ENCODE measurements around the gene CYP27B1. TPM values are rescaled to one million over a fixed set of nuclear protein-coding genes. Genes with fewer than 3 reads are reported as not detected.

Gene CYP27B1
- total and polyA plus RNA-seq, 2 donors (not counting 3 experiments of a cell fraction or from before 2014, with no cell fraction given): 0.62 to 2.7 TPM

GRCh38 chr12:57741413-57741789 is 25.5 kb downstream of the CYP27B1 start:
- POLR2A ChIA-PET: no interaction called here
- no peak for FAIRE-seq

More at GRCh38 chr12:57741413-57741789, 25.5 kb downstream of the CYP27B1 start:
- Histone ChIP-seq H4K20me1 (replicated peaks; ENCODE audit: control insufficient read depth, extremely low read depth, insufficient read depth, low read length) (no peaks in the 10 kb centered on the region), H3K4me3 (replicated peaks in 1 of 3; ENCODE audit: insufficient read depth in 1 of 3, low read depth in 1 of 3, low read length in 3 of 3) (no peak overlapping the region), H3K36me3 (ENCODE audit: control insufficient read depth in 2 of 2, extremely low read depth in 1 of 2, insufficient read depth in 2 of 2, low read length in 2 of 2) (no peaks in the 10 kb centered on the region), H2AFZ (ENCODE audit: low read depth, low read length) (no peak overlapping the region), H3K4me2 (ENCODE audit: insufficient read depth, low read length) (no peak overlapping the region), H3K9me3 (replicated peaks; ENCODE audit: control insufficient read depth, insufficient read depth, low read length) (no peaks in the 10 kb centered on the region), H3K9ac (replicated peaks; ENCODE audit: extremely low read depth, insufficient read depth, low read length) (no peak overlapping the region), H3K79me2 (ENCODE audit: control insufficient read depth, insufficient read depth, low read length) (no peaks in the 10 kb centered on the region), H3K9me1 (replicated peaks; ENCODE audit: control insufficient read depth, extremely low read depth, insufficient read depth, low read length) (no peaks in the 10 kb centered on the region), H3K27me3 (ENCODE audit: control insufficient read depth in 2 of 2, insufficient read depth in 2 of 2, low read length in 2 of 2) (peaks cover 39 to 45% of the 10 kb centered on the region in 2 experiments), H3K4me1 (ENCODE audit: control insufficient read depth, extremely low read depth, insufficient read depth, low read length) (peaks cover 10% of the 10 kb centered on the region), H3K27ac (ENCODE audit: insufficient read depth, low read depth, low read length) (no peak overlapping the region)
- CTCF ChIA-PET: interaction anchor here (0.9 to 1.1 kb wide), 2 partner anchors 15 kb away, joined by 3 to 9 read pairs; no protein-coding TSS in a partner anchor
- TF ChIP-seq GATA2 (IDR thresholded peaks at IDR 0.05; ENCODE audit: insufficient read depth, insufficient read length, low read depth, low read length) (no peak), POLR2A (IDR thresholded peaks at IDR 0.05; ENCODE audit: low read depth, low read length) (no peak), POLR2AphosphoS5 (IDR thresholded peaks at IDR 0.05; ENCODE audit: insufficient read depth, low read depth, low read length) (no peak), CTCF (IDR thresholded peaks at IDR 0.05; ENCODE audit: extremely low read depth in 1 of 2, insufficient read depth in 1 of 2, low read depth in 1 of 2, low read length in 2 of 2) (no peak), FOS (IDR thresholded peaks at IDR 0.05; ENCODE audit: borderline replicate concordance, insufficient read depth, low read length) (no peak), EZH2 (IDR thresholded peaks at IDR 0.05; ENCODE audit: borderline replicate concordance, low read depth, low read length, severe bottlenecking) (no peak), MYC (IDR thresholded peaks at IDR 0.05; ENCODE audit: low read depth, low read length) (no peak), JUN (IDR thresholded peaks at IDR 0.05; ENCODE audit: borderline replicate concordance, insufficient read depth, insufficient read length, low read depth) (no peak), MAX (IDR thresholded peaks at IDR 0.05; ENCODE audit: insufficient read depth, insufficient read length) (no peak)
- no TSS peak for BruUV-seq (replicated peaks)
- dilution Hi-C loops (cut with MboI; ENCODE audit: extremely low pct_ligation_motif_present, low sequenced_read_pairs): no loop called here
- DNase-seq (ENCODE audit: low read depth, low spot score): no peak
- intact Hi-C loops (cut with micrococcal nuclease): no loop called here

All from endothelial cell of umbilical vein (primary cell).